Stomach (tissue), 9 donors: ENCODE results near the gene KMT5B. TPM values are rescaled to one million over a fixed set of nuclear protein-coding genes. Genes with fewer than 3 reads are reported as not detected.

Source experiments
- DNase-seq, 2 donors: peaks; one replicate each; pipeline versions ENCODE4 v3.0.0 to v3.0.0-alpha.2; 2013 to 2019
- H3K27ac ChIP-seq, 5 donors: fragments of 200-600 bp in 4 of 5; sonication (generic) in 4 of 5; one replicate each; pipeline ENCODE4 v1.5.1; 2013 to 2019; ENCODE audit warnings: mild to moderate bottlenecking in 1 of 5, moderate library complexity in 1 of 5
- H3K27me3 ChIP-seq, 3 donors: fragments of 200-600 bp; sonication (generic); one replicate each; pipeline ENCODE4 v1.5.1; 2017 to 2019; ENCODE audit warnings: mixed run types in 1 of 3
- H3K36me3 ChIP-seq, 4 donors: fragments of 200-600 bp; sonication (generic); 1 replicate in 3 of 4; 2 replicates in 1 of 4; pipeline ENCODE4 v1.5.1; 2016 to 2019
- H3K4me1 ChIP-seq, 4 donors: fragments of 200-600 bp; sonication (generic); one replicate each; pipeline ENCODE4 v1.5.1; 2016 to 2019
- H3K4me3 ChIP-seq, 4 donors: fragments of 200-600 bp; sonication (generic) in 3 of 4; one replicate each; pipeline ENCODE4 v1.5.1; 2016 to 2019; ENCODE audit warnings: mild to moderate bottlenecking in 1 of 4
- H3K9me3 ChIP-seq, 4 donors: fragments of 200-600 bp; sonication (generic); one replicate each; pipeline ENCODE4 v1.5.1; 2016 to 2019
- CTCF ChIP-seq, 7 experiments: fragments of 450-650 bp in 4 of 7; fragments of 200-600 bp in 3 of 7; sonication (generic) in 3 of 7; IDR thresholded peaks; one replicate each; pipeline ENCODE4 v1.5.1; 2016 to 2019; ENCODE audit warnings: antibody characterized with exemption in 7 of 7, control low read depth in 2 of 7, mild to moderate bottlenecking in 1 of 7
- EP300 ChIP-seq: sonication (generic); formaldehyde crosslinking; IDR thresholded peaks from one replicate; pipeline ENCODE4 v1.6.1; 2017; ENCODE audit warnings: antibody characterized with exemption
- POLR2A ChIP-seq, 4 donors: fragments of 450-650 bp; IDR thresholded peaks; one replicate each; pipeline ENCODE4 v1.6.1; 2016; ENCODE audit warnings: antibody characterized with exemption in 4 of 4, control low read depth in 2 of 4, mild to moderate bottlenecking in 1 of 4, moderate library complexity in 1 of 4
- POLR2AphosphoS5 ChIP-seq, 3 donors: sonication (generic); formaldehyde crosslinking; IDR thresholded peaks; one replicate each; pipeline ENCODE4 v1.6.1; 2016; ENCODE audit warnings: antibody characterized with exemption in 3 of 3
- WGBS, 5 donors: extraction: QIAGEN DNeasy Blood & Tissue Kit in 3 of 5; methylation state at CpG; one replicate each; pipeline versions ENCODE4 v1.1.5 to v1.1.7; 2013 to 2018; 5-methylcytosine and 5-hydroxymethylcytosine counted together
- intact Hi-C: fragments of 100-400 bp; cut with DNase I; formaldehyde crosslinking; loops from one replicate; pipeline ENCODE4 v1.15.1; 2023; ENCODE audit warnings: low total_unique reads
- polyA plus RNA-seq, 3 donors: library from polyadenylated mRNA; stranded (reverse); fragments of 200-250 nt; gene quantifications; one replicate each; pipeline ENCODE4 v1.2.3, GENCODE V29; 2013
- total RNA-seq, 5 donors: library from RNA; depleted of rRNA; stranded (reverse); fragments of >200 nt; gene quantifications; one replicate each; pipeline versions ENCODE4 v1.1.0 to v1.2.3, GENCODE V29; 2014 to 2016
- donor health status: healthy with polysubstance abuse.
- donor health status: Bipolar disorder and iron deficiency.
- donor health status: healthy.

KMT5B gene
- total and polyA plus RNA-seq, 8 donors, result 14.3 to 52.7 (median 25.1) TPM

GRCh38 chr11:68164437-68164836 is 48.7 kb downstream of the KMT5B start:
- intact Hi-C loops, result no loop called here
- peaks cover 5 to 42% (median 19%) of the 10 kb centered on the region in 4 donors for H3K4me1 ChIP-seq
- H3K27me3 ChIP-seq, result no peaks in the 10 kb centered on the region
- no peaks in the 10 kb centered on the region for H3K9me3 ChIP-seq
- no peak for DNase-seq
- 68 to 87% (median 78%) methylated on average over 2 of the region's 2 CpGs for WGBS, 5 donors
- H3K27ac ChIP-seq, result no peak overlapping the region
- H3K4me3 ChIP-seq, result no peak overlapping the region
- H3K36me3 ChIP-seq, result peaks cover 15 to 87% (median 83%) of the 10 kb centered on the region in 4 donors
- TF ChIP-seq POLR2AphosphoS5 (IDR thresholded peaks at IDR 0.05), result no peak
- TF ChIP-seq POLR2A (IDR thresholded peaks at IDR 0.05), result no peak
- TF ChIP-seq EP300, result no peak
- TF ChIP-seq CTCF (IDR thresholded peaks at IDR 0.05), result no peak

- Histone ChIP-seq H3K27me3 (no peaks in the 10 kb centered on the region), H3K4me1 (peaks cover 5 to 42% (median 19%) of the 10 kb centered on the region in 4 donors), H3K4me3 (no peak overlapping the region), H3K36me3 (peaks cover 10 to 85% (median 82%) of the 10 kb centered on the region in 4 donors), H3K9me3 (no peaks in the 10 kb centered on the region), H3K27ac (no peak overlapping the region)
- DNase-seq, result no peak
- no peak for TF ChIP-seq POLR2AphosphoS5 (IDR thresholded peaks at IDR 0.05)
- TF ChIP-seq EP300, result no peak
- TF ChIP-seq POLR2A (IDR thresholded peaks at IDR 0.05), result no peak
- no peak for TF ChIP-seq CTCF (IDR thresholded peaks at IDR 0.05)
- intact Hi-C loops, result no loop called here
- WGBS, 5 donors, result 80 to 94% (median 85%) methylated on average over 11 of the region's 11 CpGs
Observed at GRCh38 chr11:68163691-68164090, 49.4 kb downstream of the KMT5B start.

- H3K36me3 ChIP-seq, result peaks cover 7 to 71% (median 68%) of the 10 kb centered on the region in 4 donors
- no peaks in the 10 kb centered on the region for H3K27me3 ChIP-seq
- peak overlapping the region in 3 of 5 donors; percentile 31 to 45 (median 42) for H3K27ac ChIP-seq
- no peak for DNase-seq
- TF ChIP-seq POLR2A (IDR thresholded peaks at IDR 0.05), result no peak
- H3K4me1 ChIP-seq, result peaks cover 0 to 11% (median 4%) of the 10 kb centered on the region in 4 donors
- WGBS, 5 donors, result 64 to 81% (median 79%) methylated on average over 7 of the region's 7 CpGs
- no peaks in the 10 kb centered on the region for H3K9me3 ChIP-seq
- intact Hi-C loops, result no loop called here
- no peak overlapping the region for H3K4me3 ChIP-seq
Observed at GRCh38 chr11:68160100-68160695, 52.9 kb downstream of the KMT5B start.

GRCh38 chr11:68159665-68160064 is 53.4 kb downstream of the KMT5B start:
- peaks cover 0 to 6% (median 2%) of the 10 kb centered on the region in 4 donors for H3K4me1 ChIP-seq
- no peak for DNase-seq
- no peaks in the 10 kb centered on the region for H3K27me3 ChIP-seq
- H3K9me3 ChIP-seq, result no peaks in the 10 kb centered on the region
- WGBS, 5 donors, result 76 to 93% (median 78%) methylated on average over 6 of the region's 6 CpGs
- no peak overlapping the region for H3K4me3 ChIP-seq
- intact Hi-C loops, result no loop called here
- peaks cover 7 to 71% (median 67%) of the 10 kb centered on the region in 4 donors for H3K36me3 ChIP-seq
- no peak overlapping the region for H3K27ac ChIP-seq
- TF ChIP-seq POLR2A (IDR thresholded peaks at IDR 0.05) (no peak), POLR2AphosphoS5 (IDR thresholded peaks at IDR 0.05) (no peak), CTCF (IDR thresholded peaks at IDR 0.05) (no peak), EP300 (no peak)

GRCh38 chr11:68159161-68159560 is 53.9 kb downstream of the KMT5B start:
- 84 to 91% (median 86%) methylated on average over 9 of the region's 9 CpGs for WGBS, 5 donors
- TF ChIP-seq POLR2A (IDR thresholded peaks at IDR 0.05) (no peak), POLR2AphosphoS5 (IDR thresholded peaks at IDR 0.05) (no peak), EP300 (no peak), CTCF (IDR thresholded peaks at IDR 0.05) (no peak)
- Histone ChIP-seq H3K27ac (no peak overlapping the region), H3K4me1 (peaks cover 0 to 2% (median 0%) of the 10 kb centered on the region in 4 donors), H3K27me3 (no peaks in the 10 kb centered on the region), H3K4me3 (no peak overlapping the region), H3K9me3 (no peaks in the 10 kb centered on the region), H3K36me3 (peaks cover 7 to 70% (median 62%) of the 10 kb centered on the region in 4 donors)
- intact Hi-C loops, result no loop called here
- DNase-seq, result no peak
